HepG2 (cell line): ENCODE results near the gene PPP1R9A. TPM values are rescaled to one million over a fixed set of nuclear protein-coding genes. Genes with fewer than 3 reads are reported as not detected.

ENCODE experiments used
- ATAC-seq: fragments of 200-7000 bp; cut with Tn5 transposase; 3 replicates; pipeline ENCODE4 v1.9.1; 2020; ENCODE audit warnings: mild to moderate bottlenecking, moderate library complexity
- BruUV-seq: library from RNA; stranded (reverse); fragments of 400-500 nt; replicated peaks from 2 replicates; lab custom pipeline; 2021; lab: Mats Ljungman, UMichigan
- CTCF ChIA-PET: fragments of 300-600 bp; formaldehyde crosslinking; extraction: SDS; loops from one replicate; lab custom pipeline; 2021; ENCODE audit warnings: low total read pairs, inconsistent platforms, low intra/inter-chr PET ratio; lab: Yijun Ruan, JAX
- POLR2A ChIA-PET: fragments of 350-600 bp; sonication (Branson Sonifier 250); formaldehyde crosslinking; loops from one replicate; lab custom pipeline; 2020; ENCODE audit warnings: antibody characterized with exemption, inconsistent platforms; lab: Yijun Ruan, JAX
- DNase-seq: peaks from one replicate; pipeline ENCODE4 v3.0.0-alpha.2; 2015; ENCODE audit warnings: low spot score
- FAIRE-seq: peaks from 3 replicates; lab custom pipeline; 2011; peaks lifted over from hg19 to GRCh38; lab: Jason Lieb, UNC
- H2AFZ ChIP-seq: one replicate; pipeline ENCODE4 v1.6.1; 2011; ENCODE audit warnings: low read length, inconsistent platforms
- H3K27ac ChIP-seq: fragments of 300-600 bp; 3 replicates; pipeline ENCODE4 v1.8.0; 2011; ENCODE audit warnings: mixed run types, mild to moderate bottlenecking, mixed read lengths, low read length, inconsistent platforms; ENCODE audit not compliant: insufficient read depth; ENCODE audit errors: extremely low read length
- H3K27me3 ChIP-seq, 2 experiments: fragments of 200-600 bp in 1 of 2; 2 replicates in 1 of 2; 3 replicates in 1 of 2; pipeline versions ENCODE4 v1.6.0 to v1.8.0; 2011; ENCODE audit warnings: low read length in 2 of 2, mild to moderate bottlenecking in 2 of 2, moderate library complexity in 2 of 2, inconsistent platforms in 1 of 2; ENCODE audit not compliant: insufficient read depth in 2 of 2, control insufficient read depth in 1 of 2
- H3K36me3 ChIP-seq, 2 experiments: fragments of 200-600 bp in 1 of 2; replicated peaks in 1 of 2; 2 replicates in 1 of 2; 3 replicates in 1 of 2; pipeline versions ENCODE4 v1.5.1 to v1.8.0; 2011; ENCODE audit warnings: low read length in 2 of 2, inconsistent platforms in 1 of 2; ENCODE audit not compliant: insufficient read depth in 2 of 2, control insufficient read depth in 1 of 2
- H3K4me1 ChIP-seq: 2 replicates; pipeline ENCODE4 v1.5.1; 2012; ENCODE audit warnings: low read length, inconsistent platforms; ENCODE audit not compliant: insufficient read depth
- H3K4me2 ChIP-seq: 2 replicates; pipeline ENCODE4 v1.6.0; 2011; ENCODE audit warnings: low read depth, low read length, inconsistent platforms
- H3K4me3 ChIP-seq, 3 experiments: fragments of 200-600 bp in 1 of 3; sonication (generic), shearing (Covaris generic) in 1 of 3; replicated peaks in 1 of 3; 2 replicates each; pipeline ENCODE4 v1.5.1; 2011 to 2016; ENCODE audit warnings: low read length in 3 of 3, inconsistent platforms in 2 of 3, low read depth in 2 of 3, mild to moderate bottlenecking in 2 of 3, control low read depth in 1 of 3, mixed read lengths in 1 of 3; ENCODE audit not compliant: insufficient read depth in 1 of 3
- H3K79me2 ChIP-seq: one replicate; pipeline ENCODE4 v1.6.1; 2011; ENCODE audit warnings: low read length, inconsistent platforms; ENCODE audit not compliant: insufficient read depth
- H3K9ac ChIP-seq: 2 replicates; pipeline ENCODE4 v1.6.0; 2011; ENCODE audit warnings: mild to moderate bottlenecking, low read depth, low read length, inconsistent platforms; ENCODE audit not compliant: insufficient read depth
- H3K9me3 ChIP-seq: 2 replicates; pipeline ENCODE4 v1.5.1; 2012; ENCODE audit warnings: mild to moderate bottlenecking, low read length
- H4K20me1 ChIP-seq: 2 replicates; pipeline ENCODE4 v1.6.0; 2011; ENCODE audit warnings: inconsistent platforms, mild to moderate bottlenecking, low read length, moderate library complexity; ENCODE audit not compliant: insufficient read depth
- ATF7 ChIP-seq, 2 experiments: fragments of 450-650 bp in 1 of 2; sonication (generic) in 1 of 2; formaldehyde crosslinking in 1 of 2; IDR thresholded peaks; 2 replicates each; pipeline versions ENCODE4 v1.4.0 to v1.6.1; 2016 to 2020; ENCODE audit warnings: antibody characterized with exemption in 1 of 2, mild to moderate bottlenecking in 1 of 2, missing genetic modification reagents in 1 of 2
- CREB1 ChIP-seq, 2 experiments: fragments of 450-650 bp in 1 of 2; IDR thresholded peaks; 2 replicates each; pipeline ENCODE4 v1.6.1; 2016 to 2017; ENCODE audit warnings: control low read depth in 1 of 2, mild to moderate bottlenecking in 1 of 2, missing compliant biosample characterization in 1 of 2, missing genetic modification characterization in 1 of 2
- HMGA1 ChIP-seq: sonication (generic); formaldehyde crosslinking; conservative IDR thresholded peaks from 2 replicates; pipeline ENCODE4 v1.4.0; 2020; ENCODE audit warnings: missing genetic modification reagents
- HOXA9 ChIP-seq: sonication (generic); formaldehyde crosslinking; IDR thresholded peaks from 2 replicates; pipeline ENCODE4 v1.8.1; 2022; ENCODE audit warnings: missing genetic modification reagents, mild to moderate bottlenecking, moderate library complexity, borderline replicate concordance
- HOXD1 ChIP-seq: sonication (generic); formaldehyde crosslinking; IDR thresholded peaks from 2 replicates; pipeline ENCODE4 v1.5.0; 2020; ENCODE audit warnings: missing genetic modification reagents
- NRL ChIP-seq: sonication (generic); formaldehyde crosslinking; IDR thresholded peaks from 2 replicates; pipeline ENCODE4 v1.5.0; 2020; ENCODE audit warnings: missing genetic modification reagents, mild to moderate bottlenecking, moderate library complexity, borderline replicate concordance
- XBP1 ChIP-seq: sonication (generic); formaldehyde crosslinking; IDR thresholded peaks from 2 replicates; pipeline ENCODE4 v1.5.0; 2020; ENCODE audit warnings: missing genetic modification reagents
- YEATS2 ChIP-seq: sonication (generic); formaldehyde crosslinking; IDR thresholded peaks from 2 replicates; pipeline ENCODE4 v1.4.0; 2020; ENCODE audit warnings: missing genetic modification reagents, borderline replicate concordance
- ZBTB21 ChIP-seq: sonication (generic); formaldehyde crosslinking; IDR thresholded peaks from 2 replicates; pipeline ENCODE4 v1.4.0; 2020; ENCODE audit warnings: missing genetic modification reagents
- ZKSCAN8 ChIP-seq: IDR thresholded peaks from 2 replicates; pipeline ENCODE4 v1.6.1; 2016; ENCODE audit warnings: borderline replicate concordance, missing genetic modification reagents, missing compliant biosample characterization
- ZNF598 ChIP-seq: sonication (generic); formaldehyde crosslinking; IDR thresholded peaks from 2 replicates; pipeline ENCODE4 v1.5.1; 2020; ENCODE audit warnings: mild to moderate bottlenecking, missing genetic modification reagents, borderline replicate concordance
- ZNF674 ChIP-seq: sonication (generic); formaldehyde crosslinking; IDR thresholded peaks from 2 replicates; pipeline ENCODE4 v1.5.0; 2020; ENCODE audit warnings: low read depth, mild to moderate bottlenecking, missing genetic modification reagents
- in situ Hi-C: cut with HindIII; loops from 2 replicates; pipeline ENCODE4 v1.10.0; 2017; ENCODE audit warnings: low pct_unique_long_range_greater_than_20kb; ENCODE audit not compliant: extremely low pct_ligation_motif_present
- intact Hi-C: fragments of 100-400 bp; cut with micrococcal nuclease; formaldehyde crosslinking; loops from one replicate; pipeline ENCODE4 v1.10.0; 2022; ENCODE audit not compliant: unreplicated experiment
- polyA plus RNA-seq, 8 experiments: library from polyadenylated mRNA; depleted of rRNA in 3 of 8; stranded (reverse) in 7 of 8; unstranded in 1 of 8; fragments of >200 nt; fragmentation: Illumina TruSeq in 4 of 8; extraction: Trizol in 4 of 8; gene quantifications; 2 replicates each; pipeline versions ENCODE4 v1.2.1 to v1.2.3, GENCODE V29; 2011 to 2016; ENCODE audit warnings: low read depth in 4 of 8, missing spikeins in 1 of 8, mixed read lengths in 1 of 8; ENCODE audit not compliant: insufficient read depth in 1 of 8
- total RNA-seq, 5 experiments: library from RNA; depleted of rRNA; stranded (reverse); fragments of >200 nt; fragmentation: Illumina TruSeq; extraction: Trizol; gene quantifications; 2 replicates each; pipeline ENCODE4 v1.2.3, GENCODE V29; 2016; ENCODE audit warnings: low read depth in 1 of 5

PPP1R9A gene
- total and polyA plus RNA-seq, 2 of the 13 experiments (the other 11 are each of a cell fraction or from before 2014, with no cell fraction given), result 11.4 to 31.9 TPM

GRCh38 chr7:94923412-94923811 is 16.0 kb downstream of the PPP1R9A start:
- Histone ChIP-seq H3K4me2 (no peak overlapping the region), H3K36me3 (no peaks in the 10 kb centered on the region), H3K9ac (no peak overlapping the region)
- no peak for TF ChIP-seq ZNF598 (CRISPR knock-in tag)
- TF ChIP-seq ZKSCAN8 (CRISPR knock-in tag), result no peak
- TF ChIP-seq HOXA9, result no peak
- TF ChIP-seq ZNF674 (CRISPR knock-in tag), result no peak
- TF ChIP-seq NRL, result no peak
- TF ChIP-seq YEATS2 (CRISPR knock-in tag), result no peak
- TF ChIP-seq HOXD1 (CRISPR knock-in tag), result no peak
- TF ChIP-seq XBP1 (CRISPR knock-in tag), result no peak
- TF ChIP-seq, all 625 proteins: peak for 0
- no peak for ATAC-seq
- no peaks in the 10 kb centered on the region for H3K9me3 ChIP-seq
- no peak overlapping the region for H2AFZ ChIP-seq
- H3K79me2 ChIP-seq, result peaks cover 46% of the 10 kb centered on the region
- intact Hi-C loops, result no loop called here
- 0 out of 2 replicates have a peak, but pooled peaks cover 2% of the 10 kb centered on the region for H4K20me1 ChIP-seq
- H3K4me3 ChIP-seq, result no peak overlapping the region
- no peaks in the 10 kb centered on the region for H3K4me1 ChIP-seq
- in situ Hi-C loops, result no loop called here
- DNase-seq, result no peak
- no TSS peak for BruUV-seq
- POLR2A ChIA-PET, result no interaction called here
- FAIRE-seq, result no peak
- H3K27me3 ChIP-seq, result no peaks in the 10 kb centered on the region
- CTCF ChIA-PET, result no interaction called here
- no peak overlapping the region for H3K27ac ChIP-seq

GRCh38 chr7:94928168-94928707 is 20.8 kb downstream of the PPP1R9A start:
- POLR2A ChIA-PET, result no interaction called here
- Histone ChIP-seq H2AFZ (no peak overlapping the region), H3K36me3 (no peaks in the 10 kb centered on the region), H3K4me2 (no peak overlapping the region), H3K9me3 (no peaks in the 10 kb centered on the region), H3K4me1 (no peaks in the 10 kb centered on the region), H3K79me2 (peaks cover 42% of the 10 kb centered on the region), H3K9ac (no peak overlapping the region), H3K27ac (no peak overlapping the region), H4K20me1 (0 out of 2 replicates have a peak, but pooled peaks cover 2% of the 10 kb centered on the region), H3K27me3 (no peaks in the 10 kb centered on the region), H3K4me3 (no peak overlapping the region)
- intact Hi-C loops, result no loop called here
- no peak for ATAC-seq
- CTCF ChIA-PET, result no interaction called here
- TF ChIP-seq ATF7 (IDR thresholded peaks at IDR 0.05) (peak; percentile 96), ATF7 (CRISPR knock-in tag; IDR thresholded peaks at IDR 0.05) (no peak), ZBTB21 (CRISPR knock-in tag) (peak; percentile 86), HMGA1 (CRISPR knock-in tag) (no peak), CREB1 (IDR thresholded peaks at IDR 0.05) (peak; percentile 52), CREB1 (CRISPR knock-in tag; IDR thresholded peaks at IDR 0.05) (no peak)
- no peak for FAIRE-seq
- no TSS peak for BruUV-seq
- DNase-seq, result no peak
- in situ Hi-C loops, result no loop called here
